ENCODE data around the gene EXOSC5. TPM values are rescaled to one million over a fixed set of nuclear protein-coding genes. Genes with fewer than 3 reads are reported as not detected.
"Not testable (repeated sequence)": the region's sequence is repeated elsewhere in the genome, so short reads cannot be mapped to it uniquely, and the experiment has no call there.

EXOSC5 gene
- total RNA-seq, 1 donor, result 36.4 TPM

DNA sequence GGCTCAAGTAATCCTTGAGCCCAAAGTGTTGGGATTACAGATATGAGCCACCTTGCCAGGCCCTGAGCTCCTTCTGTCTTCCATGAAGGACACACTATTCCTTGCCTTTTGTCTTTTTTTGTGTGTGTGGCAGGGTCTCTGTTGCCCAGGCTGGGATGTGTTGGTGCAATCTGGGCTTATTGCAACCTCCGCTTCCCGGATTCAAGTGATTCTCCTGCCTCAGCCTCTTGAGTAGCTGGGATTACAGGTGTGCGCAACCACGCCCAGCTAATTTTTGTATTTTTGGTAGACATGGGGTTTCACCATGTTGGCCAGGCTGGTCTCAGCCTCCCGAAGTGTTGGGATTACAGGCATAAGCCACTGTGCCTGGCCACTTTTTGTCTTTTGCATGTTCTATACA lies 11.7 kb upstream of the EXOSC5 start:
- DNase-seq (ENCODE audit: low read depth in 2 of 3, low spot score in 2 of 3), result not testable (repeated sequence)

DNA sequence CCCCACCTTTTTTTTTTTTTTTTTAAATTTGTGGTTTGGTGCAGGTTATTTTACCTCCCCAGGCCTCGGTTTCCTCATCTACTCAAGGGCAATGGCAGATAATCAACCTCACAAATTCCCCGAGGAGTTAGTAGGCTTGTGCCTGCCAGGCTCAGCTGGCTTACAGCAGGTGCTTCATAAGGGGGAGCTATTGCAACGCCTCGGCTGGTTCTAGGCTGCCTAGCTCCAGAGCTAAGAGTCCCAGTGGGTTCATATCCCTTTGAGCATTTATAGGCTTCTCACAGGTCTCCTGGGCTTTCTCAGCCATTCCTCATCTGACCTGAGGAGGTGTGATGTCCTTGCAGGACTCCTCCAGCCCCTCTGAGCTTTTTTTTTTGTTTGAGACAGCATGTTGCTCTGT lies 11.1 kb upstream of the EXOSC5 start:
- DNase-seq (ENCODE audit: low read depth in 2 of 3, low spot score in 2 of 3), result no peak

DNA sequence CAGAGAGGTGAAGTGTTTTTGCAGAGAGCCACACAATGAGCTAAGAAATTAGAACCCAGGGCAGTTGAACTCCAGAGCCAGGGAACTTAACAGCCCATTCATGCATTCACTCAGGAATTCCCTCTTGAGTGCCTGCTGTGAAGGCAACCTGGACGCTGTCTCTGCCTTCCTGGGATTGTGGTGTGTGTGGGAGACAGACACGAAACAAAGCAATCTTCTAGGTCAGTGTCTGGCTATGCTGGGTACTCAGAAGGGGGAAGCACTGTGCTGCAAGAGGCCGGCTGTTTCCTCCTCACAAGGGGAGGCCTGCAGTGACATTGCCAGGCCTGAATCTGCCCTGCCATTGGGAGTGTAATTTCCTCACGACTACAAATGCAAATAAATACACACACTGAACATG lies 10.1 kb upstream of the EXOSC5 start:
- DNase-seq (ENCODE audit: low read depth in 2 of 3, low spot score in 2 of 3), result no peak

DNA sequence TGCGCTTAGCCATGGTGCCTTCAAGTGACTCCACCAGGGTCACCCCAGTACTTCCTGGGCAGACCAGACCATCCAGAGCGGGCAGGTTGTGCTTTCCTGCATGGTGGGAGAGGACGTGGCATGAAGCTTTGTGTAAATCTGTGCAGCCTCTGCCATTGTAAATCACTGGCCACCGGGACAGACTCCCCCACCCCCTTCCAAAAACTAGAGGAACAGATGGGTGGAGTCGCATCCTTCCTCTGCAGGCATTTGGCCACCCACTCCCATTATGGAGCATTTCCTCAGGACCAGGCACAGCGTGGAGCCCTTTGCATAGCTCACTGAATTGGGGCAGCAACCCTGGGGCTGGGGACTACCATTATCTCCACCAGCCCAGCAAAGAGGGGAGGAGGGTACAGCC lies 8.6 kb upstream of the EXOSC5 start:
- DNase-seq (ENCODE audit: low read depth in 2 of 3, low spot score in 2 of 3), result no peak

DNA sequence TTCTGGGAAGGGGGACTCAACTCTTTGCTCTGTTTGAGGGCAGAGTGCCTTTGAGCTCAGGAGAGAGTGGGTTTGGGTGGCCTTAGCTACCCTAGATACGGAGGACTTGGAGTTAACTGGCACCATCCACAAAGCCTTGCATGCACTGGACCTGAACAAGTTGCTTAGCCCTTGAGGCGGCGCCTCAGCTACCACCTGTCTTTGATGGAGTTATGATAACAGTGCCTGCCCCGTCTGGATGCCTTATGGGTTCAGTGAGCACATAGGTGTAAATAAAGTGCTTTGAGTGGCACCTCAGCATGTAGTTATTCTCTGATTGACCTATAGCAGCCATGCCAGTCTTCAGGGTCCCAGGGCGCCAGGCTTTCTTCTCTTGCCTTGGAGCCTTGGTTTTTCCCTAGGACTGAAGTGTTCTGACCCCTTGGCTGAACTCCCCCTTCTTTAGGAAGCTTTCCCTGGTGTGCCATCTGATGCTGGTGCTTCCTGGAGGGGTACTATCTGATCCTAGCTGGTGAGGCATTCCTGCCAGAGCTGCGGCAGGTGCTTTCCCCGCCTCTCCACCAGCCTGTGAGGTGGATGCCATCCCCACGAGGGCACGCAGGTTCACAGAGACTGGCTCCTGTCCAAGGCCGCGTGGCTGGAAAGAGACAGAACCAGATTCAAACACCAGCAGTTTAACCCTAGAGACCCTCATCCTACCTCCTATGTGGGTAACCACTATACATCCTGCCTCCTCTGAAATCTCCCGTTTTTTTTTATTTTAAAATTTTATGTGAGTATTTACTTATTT lies 6.2 kb upstream of the EXOSC5 start:
- no peak for DNase-seq (ENCODE audit: low read depth in 2 of 3, low spot score in 2 of 3)

DNA sequence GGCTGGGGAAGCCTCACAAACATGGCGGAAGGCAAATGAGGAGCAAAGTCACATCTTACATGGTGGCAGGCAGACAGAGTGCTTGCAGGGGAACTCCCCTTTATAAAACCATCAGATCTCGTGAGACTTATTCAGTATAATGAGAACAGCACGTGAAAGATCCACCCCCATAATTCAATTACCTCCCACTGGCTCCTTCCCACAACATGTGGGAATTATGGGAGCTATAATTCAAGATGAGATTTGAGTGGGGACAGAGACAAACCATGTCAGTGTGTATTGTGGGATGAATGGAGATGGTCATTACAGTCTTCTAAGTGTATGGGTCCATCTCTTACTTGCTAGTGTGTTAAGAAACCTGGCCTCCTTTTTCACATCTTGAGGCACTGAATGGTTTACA lies 4.9 kb upstream of the EXOSC5 start:
- DNase-seq (ENCODE audit: low read depth in 2 of 3, low spot score in 2 of 3), result no peak

DNA sequence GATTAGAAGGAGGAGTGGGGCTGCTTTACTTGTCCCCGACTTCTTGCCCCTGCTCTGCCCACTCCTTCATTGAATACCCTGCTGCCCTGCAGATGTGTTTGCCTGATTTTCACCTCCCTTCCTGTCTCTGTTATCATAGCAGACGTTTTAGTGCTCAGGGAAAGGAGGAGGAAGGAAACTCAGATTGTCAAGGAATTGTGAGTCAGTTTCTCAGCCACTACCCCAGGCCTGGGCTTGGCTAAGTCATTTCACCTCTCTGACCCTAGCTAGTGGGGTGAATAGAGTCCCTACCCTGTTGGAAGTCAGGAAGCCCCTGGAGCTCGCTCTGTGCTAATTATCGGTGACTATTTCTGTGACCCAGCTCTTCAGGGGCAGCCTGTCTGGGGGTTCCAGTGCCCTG lies 4.3 kb upstream of the EXOSC5 start:
- DNase-seq (ENCODE audit: low read depth in 2 of 3, low spot score in 2 of 3), result no peak

DNA sequence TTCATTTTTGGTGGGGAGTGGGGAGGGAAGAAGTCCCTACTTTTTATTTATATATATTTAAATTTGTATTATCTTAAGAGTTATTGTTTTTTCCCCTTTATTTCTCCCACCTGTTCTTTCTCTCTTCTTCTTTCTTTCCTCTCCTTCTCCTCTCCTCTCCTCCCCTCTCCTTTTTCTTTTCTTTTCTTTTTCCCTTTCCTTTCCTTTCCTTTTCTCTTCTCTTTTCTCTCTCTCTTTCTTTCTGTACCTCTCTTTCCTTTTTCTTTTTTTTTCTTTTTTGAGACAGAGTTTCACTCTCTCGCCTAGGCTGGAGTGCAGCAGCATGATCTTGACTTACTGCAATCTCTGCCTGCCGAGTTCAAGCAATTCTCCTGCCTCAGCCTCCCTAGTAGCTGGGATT lies 2.4 kb upstream of the EXOSC5 start:
- DNase-seq (ENCODE audit: low read depth in 2 of 3, low spot score in 2 of 3), result no peak

DNA sequence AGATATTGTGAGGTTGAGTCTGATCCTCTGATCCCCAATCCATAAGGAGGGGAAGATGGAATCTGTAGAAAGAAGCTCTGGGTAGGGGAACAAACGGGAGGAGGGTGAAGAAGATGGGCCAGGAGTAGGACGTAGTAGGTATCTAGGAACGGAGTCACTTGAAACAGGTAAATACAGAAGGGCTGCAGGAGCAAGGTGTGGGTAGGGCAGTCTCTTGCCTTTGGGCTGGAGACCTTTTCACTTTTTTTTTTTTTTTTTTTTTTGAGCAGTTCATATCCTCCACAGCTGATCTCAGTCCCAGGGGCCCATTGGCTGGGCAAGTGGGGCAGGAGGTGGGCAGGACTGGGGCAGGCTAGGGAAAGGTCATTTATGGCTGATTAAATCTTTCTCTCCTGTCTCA lies 1.9 kb upstream of the EXOSC5 start:
- DNase-seq (ENCODE audit: low read depth in 2 of 3, low spot score in 2 of 3), result no peak

DNA sequence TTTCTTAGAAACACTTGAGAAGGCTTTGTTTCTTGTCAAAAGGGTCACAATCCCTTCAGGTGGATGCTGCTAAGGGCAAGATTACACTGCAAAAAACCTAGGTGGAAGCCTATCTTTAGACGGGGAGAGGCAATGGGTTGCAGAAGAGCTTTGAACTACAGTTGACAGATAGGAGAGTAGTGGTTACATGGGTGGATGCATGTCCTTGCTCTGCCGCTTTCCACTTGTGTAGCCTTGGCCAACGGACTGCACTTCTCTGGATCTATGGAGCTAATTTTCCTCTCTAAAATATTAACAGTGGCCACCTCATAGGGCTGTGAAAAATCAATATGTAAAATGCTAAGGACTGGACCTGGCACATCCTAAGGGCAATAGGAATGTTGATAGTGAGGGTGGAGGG lies 1.4 kb upstream of the EXOSC5 start:
- no peak for DNase-seq (ENCODE audit: low read depth in 2 of 3, low spot score in 2 of 3)

DNA sequence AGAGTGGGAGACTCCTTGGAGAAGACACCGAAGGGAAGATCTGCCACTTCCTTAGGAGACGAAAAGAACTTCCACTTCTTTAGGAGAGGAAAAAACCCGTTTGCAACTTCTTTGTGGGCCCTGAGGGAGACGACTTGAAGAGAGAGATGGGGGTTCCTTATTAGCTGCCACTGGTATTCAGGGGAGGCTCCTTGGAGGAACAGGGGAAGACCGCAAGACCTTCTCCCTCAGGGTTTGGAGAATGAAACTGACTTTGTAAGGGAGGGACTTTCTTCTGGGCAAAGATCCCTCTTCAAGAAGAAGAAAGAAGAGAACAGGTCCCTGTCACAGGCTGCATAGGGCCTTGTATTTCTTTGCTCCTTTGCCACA lies 875 bp upstream of the EXOSC5 start:
- no peak for DNase-seq (ENCODE audit: low read depth in 2 of 3, low spot score in 2 of 3)

DNA sequence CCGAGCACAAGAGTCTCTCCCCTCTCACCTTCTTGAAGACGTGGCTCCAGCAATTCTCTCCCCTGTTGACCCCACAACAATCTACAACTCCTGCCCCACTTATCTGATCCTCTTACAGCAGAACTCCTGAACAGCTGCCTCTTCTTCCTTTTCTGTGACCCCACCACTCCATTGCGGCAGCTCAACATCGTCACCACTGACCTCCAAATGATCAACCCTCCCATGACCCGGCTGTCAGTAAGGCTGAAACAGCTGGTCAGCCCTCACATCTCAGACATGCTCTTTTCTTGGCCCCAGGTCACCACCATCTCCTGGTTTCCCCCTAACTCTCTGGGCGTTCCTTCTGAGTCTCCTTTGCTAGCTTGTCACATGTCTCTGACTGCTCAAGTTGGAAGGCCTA lies 1.8 kb downstream of the EXOSC5 start:
- DNase-seq (ENCODE audit: low read depth in 2 of 3, low spot score in 2 of 3), result no peak

DNA sequence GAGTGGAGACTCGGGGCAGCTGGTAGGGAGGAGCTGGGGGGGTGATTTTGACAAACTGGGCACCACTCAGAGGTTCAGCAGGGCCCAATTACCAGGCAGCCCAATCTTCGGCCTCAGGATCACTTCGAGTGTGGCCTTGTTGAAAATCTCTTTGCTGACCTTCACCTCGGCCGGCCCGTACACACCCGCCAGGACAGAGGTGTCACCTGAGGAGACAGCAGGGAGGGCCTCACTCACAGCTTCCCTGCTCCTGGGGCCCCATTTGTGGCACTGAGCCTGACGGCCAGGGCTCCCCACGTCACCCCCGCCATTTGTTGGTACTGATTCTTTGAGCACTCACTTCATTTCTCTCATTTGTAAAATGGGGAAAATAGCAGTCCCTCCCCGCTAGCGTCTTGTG lies 4.4 kb downstream of the EXOSC5 start:
- DNase-seq (ENCODE audit: low read depth in 2 of 3, low spot score in 2 of 3), result no peak

DNA sequence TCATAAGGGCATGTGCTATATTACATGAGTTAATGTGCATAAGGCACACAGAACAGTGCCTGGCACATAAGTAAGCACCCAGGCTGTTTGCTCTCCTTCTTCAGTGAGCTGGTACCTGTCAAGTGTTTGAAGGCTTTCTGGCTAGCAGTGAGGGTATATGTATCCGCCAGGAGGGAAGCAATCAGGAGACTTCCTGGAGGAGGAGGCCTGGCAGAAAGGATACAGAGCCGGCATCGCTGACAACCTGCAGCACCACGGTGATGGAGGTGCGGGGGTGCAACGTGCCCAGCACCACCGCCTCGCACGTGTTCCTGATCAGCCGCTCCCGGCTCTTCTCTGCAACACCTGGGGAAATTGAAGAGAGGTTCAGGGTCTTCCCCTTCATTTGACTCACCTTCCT lies 5.5 kb downstream of the EXOSC5 start:
- no peak for DNase-seq (ENCODE audit: low read depth in 2 of 3, low spot score in 2 of 3)

DNA sequence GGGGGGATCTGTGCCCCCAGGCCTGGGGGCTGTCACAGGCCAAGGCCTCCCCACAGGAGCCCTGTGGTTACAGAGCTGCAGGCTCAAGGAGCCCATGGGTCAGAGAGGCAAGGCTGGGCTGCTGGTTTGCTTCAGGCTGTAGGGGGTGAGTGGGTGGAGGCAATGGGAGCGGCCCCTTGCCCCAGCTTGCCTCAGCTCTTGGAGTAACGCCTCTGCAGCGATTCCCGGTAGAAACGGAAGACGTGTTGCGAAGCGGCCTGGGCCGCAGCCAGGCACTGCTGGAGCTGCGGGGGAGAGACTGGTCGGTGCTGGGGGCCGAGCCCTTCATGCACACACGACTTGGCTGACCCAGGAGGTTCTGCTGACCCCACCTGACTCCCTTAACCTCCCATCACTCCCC lies 10.7 kb downstream of the EXOSC5 start:
- DNase-seq (ENCODE audit: low read depth in 2 of 3, low spot score in 2 of 3), result no peak

DNA sequence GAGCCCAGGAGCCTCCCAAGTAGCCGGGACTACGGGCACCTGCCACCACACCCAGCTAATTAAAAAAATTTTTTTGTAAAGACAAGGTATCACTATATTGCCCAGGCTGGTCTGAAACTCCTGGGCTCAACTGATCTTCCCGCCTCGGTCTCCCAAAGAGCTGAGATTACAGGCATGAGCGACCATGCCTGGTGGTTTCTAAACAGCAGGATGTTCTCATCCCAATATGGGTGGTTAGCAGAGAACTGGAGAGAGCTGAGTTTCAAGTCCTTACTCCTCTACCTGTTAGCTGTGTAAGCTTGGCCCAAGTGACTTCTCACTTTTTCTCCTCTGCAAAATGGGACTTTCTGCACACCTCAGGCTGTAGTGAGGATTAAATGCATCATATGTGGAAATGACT lies 12.8 kb downstream of the EXOSC5 start:
- no peak for DNase-seq (ENCODE audit: low read depth in 2 of 3, low spot score in 2 of 3)

DNA sequence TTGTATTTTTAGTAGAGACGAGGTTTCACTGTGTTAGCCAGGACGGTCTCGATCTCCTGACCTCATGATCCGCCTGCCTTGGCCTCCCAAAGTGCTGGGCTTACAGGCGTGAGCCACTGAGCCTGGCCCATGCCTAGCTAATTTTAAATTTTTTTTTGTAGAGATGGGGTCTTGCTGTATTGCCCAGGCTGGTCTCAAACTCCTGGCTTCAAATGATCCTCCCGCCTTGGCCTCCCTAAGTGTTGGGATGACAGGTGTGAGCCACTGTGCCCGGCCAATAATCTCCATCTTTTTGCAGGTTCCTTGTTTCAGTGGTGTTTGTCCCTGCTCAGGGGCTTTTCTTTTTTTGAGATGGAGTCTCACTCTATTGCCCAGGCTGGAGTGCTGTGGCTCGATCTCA lies 15.6 kb downstream of the EXOSC5 start:
- DNase-seq (ENCODE audit: low read depth in 2 of 3, low spot score in 2 of 3), result not testable (repeated sequence)

DNA sequence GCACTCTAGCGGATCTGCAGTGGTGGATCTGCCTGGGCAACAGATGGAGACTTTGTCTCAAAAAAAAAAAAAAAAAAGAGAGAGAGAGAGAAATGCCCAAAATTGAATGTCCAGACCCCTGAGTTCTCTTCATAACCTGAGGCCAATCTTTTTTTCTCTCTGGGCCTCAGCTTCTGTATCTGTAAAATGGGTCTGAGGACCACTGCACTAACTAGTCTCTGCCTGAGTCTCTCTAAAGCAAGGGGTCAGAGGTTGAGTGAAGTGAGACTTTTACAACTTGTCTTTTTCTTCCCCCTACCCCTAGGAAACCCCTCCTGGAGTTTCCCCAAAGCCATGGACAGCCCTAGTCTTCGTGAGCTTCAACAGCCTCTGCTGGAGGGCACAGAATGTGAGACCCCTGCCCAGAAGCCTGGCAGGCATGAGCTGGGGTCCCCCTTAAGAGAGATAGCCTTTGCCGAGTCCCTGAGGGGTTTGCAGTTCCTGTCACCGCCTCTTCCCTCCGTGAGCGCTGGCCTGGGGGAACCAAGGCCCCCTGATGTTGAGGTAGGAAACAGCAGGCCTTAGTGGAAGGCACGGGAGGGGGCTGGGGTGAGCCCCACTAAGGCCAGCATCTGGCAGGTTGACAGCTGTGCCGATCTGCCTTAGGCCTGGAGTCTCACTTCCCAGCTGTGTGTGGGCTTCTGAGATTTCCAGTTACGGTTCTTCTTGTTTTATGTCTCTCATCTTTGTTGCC lies 19.0 kb downstream of the EXOSC5 start:
- peak in 2 of 3 donors; percentile 83 to 92 for DNase-seq (ENCODE audit: low read depth in 2 of 3, low spot score in 2 of 3)

DNA sequence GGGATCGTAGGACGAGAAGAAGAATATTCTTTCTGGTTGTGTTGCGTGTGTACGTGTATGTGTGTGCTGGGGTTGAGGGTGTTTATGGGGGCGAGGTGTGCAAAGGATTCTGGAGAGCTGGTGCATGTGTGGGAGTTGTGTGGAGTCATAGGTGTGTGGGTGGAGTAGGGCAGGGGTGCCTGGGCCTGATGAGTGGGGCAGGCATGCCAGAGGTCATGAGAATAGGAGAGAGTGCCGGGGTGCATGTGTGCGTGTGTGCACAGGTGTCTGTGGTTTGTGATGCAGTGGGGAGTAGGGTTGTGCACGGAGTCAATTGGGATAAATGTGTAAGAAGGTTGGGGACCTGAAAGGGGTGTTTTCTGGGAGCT lies 20.2 kb downstream of the EXOSC5 start:
- no peak for DNase-seq (ENCODE audit: low read depth in 2 of 3, low spot score in 2 of 3)

DNA sequence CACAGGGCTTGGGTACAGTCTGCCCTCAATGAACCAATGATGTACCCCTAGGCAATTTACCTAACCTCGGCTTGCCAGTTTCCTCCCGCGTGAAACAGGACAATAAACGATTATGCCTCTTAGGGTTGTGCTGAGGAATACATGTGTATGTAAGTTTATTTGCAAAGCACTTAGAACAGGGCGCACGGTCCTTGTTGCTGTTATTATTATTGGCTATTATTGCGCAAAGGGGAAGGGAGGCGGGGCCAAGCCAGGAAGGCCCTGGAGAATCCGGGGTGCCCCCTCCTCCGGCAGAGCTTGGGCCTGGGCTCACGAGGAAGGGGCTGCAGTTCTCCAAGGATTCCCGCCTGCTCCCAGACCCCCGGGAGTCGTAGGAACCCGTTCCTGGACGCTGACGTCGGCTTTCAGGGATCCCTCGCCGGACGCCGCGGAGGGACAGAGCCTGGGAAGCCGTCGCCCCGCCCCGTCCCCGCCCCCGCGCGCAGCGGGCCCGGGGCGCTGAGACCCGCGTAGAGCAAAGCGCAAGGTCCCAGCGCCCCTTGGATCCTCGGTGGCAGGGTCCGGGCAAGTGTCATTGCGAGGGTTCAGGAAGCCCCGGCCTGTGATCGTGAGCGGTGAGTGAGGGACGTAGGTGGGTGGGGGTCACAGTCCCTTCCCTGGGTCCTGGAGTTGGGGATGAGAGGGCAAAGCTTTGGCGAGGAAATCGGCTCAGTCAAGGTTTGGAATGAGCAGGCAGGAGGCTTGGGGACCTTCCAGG lies 20.7 kb downstream of the EXOSC5 start, which contains the start of gene TMEM91:
Gene TMEM91, plus strand, starts transcription at position 293 of the 757 bp plus-strand sequence. CDS start 1,777 bp downstream, outside the sequence.
- DNase-seq (ENCODE audit: low read depth in 2 of 3, low spot score in 2 of 3), result no peak

DNA sequence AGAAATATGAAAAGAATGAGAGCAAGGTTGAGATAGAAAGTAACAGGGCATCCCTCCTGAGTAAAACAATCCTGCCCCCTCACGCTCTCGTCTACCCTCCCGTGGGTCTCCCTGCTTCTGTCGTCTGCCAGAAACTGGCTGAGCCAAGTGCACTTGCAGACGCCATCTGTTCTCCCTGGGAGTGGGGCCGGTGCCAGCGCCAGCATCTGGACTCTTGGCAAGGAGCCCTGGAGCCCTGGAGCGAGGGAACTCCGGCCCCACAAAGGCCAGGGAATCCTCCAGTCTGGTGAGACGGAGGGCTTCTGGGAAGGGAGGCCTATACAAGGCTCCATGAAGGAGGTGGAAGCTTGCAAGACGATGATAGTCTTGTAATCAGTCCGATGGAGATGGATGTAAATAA lies 23.2 kb downstream of the EXOSC5 start:
- DNase-seq (ENCODE audit: low read depth in 2 of 3, low spot score in 2 of 3), result no peak

DNA sequence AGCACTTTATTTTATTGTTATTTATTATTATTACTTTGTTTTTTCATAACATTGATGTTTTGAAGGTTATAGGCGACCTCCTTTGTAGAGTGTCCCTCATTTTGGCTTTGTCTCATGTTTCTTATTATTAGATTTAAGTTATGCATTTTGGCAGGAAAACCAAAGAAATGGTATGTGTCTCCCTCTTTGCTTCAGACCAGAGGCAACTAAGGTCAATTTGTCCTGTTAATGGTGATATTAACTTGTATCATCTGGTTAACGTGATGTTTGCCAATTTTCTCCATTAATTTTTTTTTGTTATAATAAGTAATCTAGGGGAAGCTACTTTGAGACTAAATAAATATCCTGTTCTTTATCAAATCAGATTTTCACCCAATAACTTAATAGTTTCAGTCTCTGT lies 24.7 kb downstream of the EXOSC5 start:
- DNase-seq (ENCODE audit: low read depth in 2 of 3, low spot score in 2 of 3), result no peak

All from hematopoietic multipotent progenitor cell (in vitro differentiated cells).